Measurements from ENCODE around the gene PIEZO2. TPM values are rescaled to one million over a fixed set of nuclear protein-coding genes. Genes with fewer than 3 reads are reported as not detected.

Gene PIEZO2
- total RNA-seq, 3 donors from 2014 or later: 1.9 to 26.2 (median 11.4) TPM

- intact Hi-C loops (cut with DNase I; ENCODE audit: low total_unique reads): no loop called here
- Histone ChIP-seq H3K27ac (no peak overlapping the region), H3K4me1 (no peaks in the 10 kb centered on the region), H3K9me3 (no peaks in the 10 kb centered on the region), H3K36me3 (no peaks in the 10 kb centered on the region), H3K4me3 (no peak overlapping the region), H3K27me3 (no peaks in the 10 kb centered on the region)
- TF ChIP-seq POLR2AphosphoS5 (IDR thresholded peaks at IDR 0.05) (no peak), POLR2A (IDR thresholded peaks at IDR 0.05) (no peak), CTCF (IDR thresholded peaks at IDR 0.05) (no peak)
- no peak for DNase-seq (ENCODE audit: low spot score in 2 of 2)
Measured at GRCh38 chr18:11020161-11020853, 129.1 kb downstream of the PIEZO2 start.

- intact Hi-C loops (cut with DNase I; ENCODE audit: low total_unique reads): no loop called here
- TF ChIP-seq CTCF (IDR thresholded peaks at IDR 0.05) (no peak), POLR2A (IDR thresholded peaks at IDR 0.05) (no peak), POLR2AphosphoS5 (IDR thresholded peaks at IDR 0.05) (no peak)
Measured at GRCh38 chr18:11019295-11020105, 129.9 kb downstream of the PIEZO2 start.

GRCh38 chr18:11009869-11010268, 139.5 kb downstream of the PIEZO2 start:
- no peak for TF ChIP-seq POLR2A (IDR thresholded peaks at IDR 0.05)
- no peak for TF ChIP-seq POLR2AphosphoS5 (IDR thresholded peaks at IDR 0.05)
- no peak for TF ChIP-seq CTCF (IDR thresholded peaks at IDR 0.05)
- H3K9me3 ChIP-seq: no peaks in the 10 kb centered on the region
- intact Hi-C loops (cut with DNase I; ENCODE audit: low total_unique reads): no loop called here
- no peak overlapping the region for H3K4me3 ChIP-seq
- no peaks in the 10 kb centered on the region for H3K36me3 ChIP-seq
- DNase-seq (ENCODE audit: low spot score in 2 of 2): no peak
- no peaks in the 10 kb centered on the region for H3K27me3 ChIP-seq
- H3K4me1 ChIP-seq: no peaks in the 10 kb centered on the region
- H3K27ac ChIP-seq: no peak overlapping the region

More at GRCh38 chr18:11019295-11020105, 129.9 kb downstream of the PIEZO2 start:
- DNase-seq (ENCODE audit: low spot score in 2 of 2): no peak
- Histone ChIP-seq H3K27ac (no peak overlapping the region), H3K4me1 (no peaks in the 10 kb centered on the region), H3K4me3 (no peak overlapping the region), H3K27me3 (no peaks in the 10 kb centered on the region), H3K9me3 (no peaks in the 10 kb centered on the region), H3K36me3 (no peaks in the 10 kb centered on the region)

- Histone ChIP-seq H3K36me3 (no peaks in the 10 kb centered on the region), H3K4me3 (no peak overlapping the region), H3K9me3 (no peaks in the 10 kb centered on the region), H3K27ac (no peak overlapping the region), H3K4me1 (no peaks in the 10 kb centered on the region), H3K27me3 (no peaks in the 10 kb centered on the region)
- TF ChIP-seq CTCF (IDR thresholded peaks at IDR 0.05): no peak
- no peak for TF ChIP-seq POLR2A (IDR thresholded peaks at IDR 0.05)
- no peak for TF ChIP-seq POLR2AphosphoS5 (IDR thresholded peaks at IDR 0.05)
- no peak for DNase-seq (ENCODE audit: low spot score in 2 of 2)
- intact Hi-C loops (cut with DNase I; ENCODE audit: low total_unique reads): no loop called here
Measured at GRCh38 chr18:11009147-11009546, 140.2 kb downstream of the PIEZO2 start.

GRCh38 chr18:11008505-11008904, 140.9 kb downstream of the PIEZO2 start:
- Histone ChIP-seq H3K36me3 (no peaks in the 10 kb centered on the region), H3K4me3 (no peak overlapping the region), H3K27ac (no peak overlapping the region), H3K9me3 (no peaks in the 10 kb centered on the region), H3K27me3 (no peaks in the 10 kb centered on the region), H3K4me1 (no peaks in the 10 kb centered on the region)
- no peak for TF ChIP-seq POLR2AphosphoS5 (IDR thresholded peaks at IDR 0.05)
- TF ChIP-seq POLR2A (IDR thresholded peaks at IDR 0.05): no peak
- TF ChIP-seq CTCF (IDR thresholded peaks at IDR 0.05): no peak
- intact Hi-C loops (cut with DNase I; ENCODE audit: low total_unique reads): no loop called here
- no peak for DNase-seq (ENCODE audit: low spot score in 2 of 2)

All from breast epithelium (tissue), 4 donors.